Limb (tissue), 2 donors: ENCODE data around the gene GRIK2.
"Not testable (repeated sequence)": the region's sequence is repeated elsewhere in the genome, so short reads cannot be mapped to it uniquely, and the experiment has no call there.

Experiments used
- DNase-seq, 2 donors: peaks; one replicate each; pipeline ENCODE4 v3.0.0-alpha.2; 2016; ENCODE audit errors: extremely low spot score in 2 of 2

Gene GRIK2

DNA sequence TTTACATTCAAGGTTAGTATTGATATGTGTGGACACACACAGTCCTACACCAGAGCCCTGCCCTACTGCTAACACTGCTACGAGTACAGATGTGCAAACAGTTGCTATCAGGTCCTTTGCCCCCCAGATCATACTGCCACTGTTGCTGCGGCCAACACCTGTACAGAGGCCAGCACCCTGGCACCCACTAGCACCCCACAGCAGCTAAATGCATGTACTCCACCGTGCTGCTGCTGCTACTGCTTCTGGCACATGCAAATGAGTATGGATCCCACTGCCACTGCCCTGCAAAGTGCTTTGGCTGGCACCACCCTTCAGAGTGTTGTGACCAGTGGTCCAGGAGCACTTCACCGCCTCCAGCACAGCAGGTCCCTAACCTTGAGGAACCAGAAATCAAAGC, 621.9 kb downstream of the GRIK2 start:
- no peak for DNase-seq

DNA sequence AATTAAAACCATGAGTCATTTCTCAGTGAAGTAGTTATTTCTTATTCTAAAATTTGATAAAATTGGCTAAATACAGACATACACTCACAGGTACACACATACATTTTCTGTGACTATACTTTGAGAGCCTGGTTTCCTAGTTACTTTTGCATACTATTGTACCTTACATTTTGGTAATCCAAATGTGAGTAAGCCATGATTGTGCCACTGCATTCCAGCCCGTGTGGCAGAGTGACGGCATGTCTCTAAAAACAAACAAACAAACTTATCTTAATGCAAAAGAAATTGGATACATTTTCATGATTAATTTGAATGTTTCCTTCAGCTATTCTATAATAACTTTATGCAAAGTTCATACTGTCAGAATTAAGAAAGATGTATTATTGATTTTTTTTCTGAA, 628.8 kb downstream of the GRIK2 start:
- DNase-seq, result no peak

DNA sequence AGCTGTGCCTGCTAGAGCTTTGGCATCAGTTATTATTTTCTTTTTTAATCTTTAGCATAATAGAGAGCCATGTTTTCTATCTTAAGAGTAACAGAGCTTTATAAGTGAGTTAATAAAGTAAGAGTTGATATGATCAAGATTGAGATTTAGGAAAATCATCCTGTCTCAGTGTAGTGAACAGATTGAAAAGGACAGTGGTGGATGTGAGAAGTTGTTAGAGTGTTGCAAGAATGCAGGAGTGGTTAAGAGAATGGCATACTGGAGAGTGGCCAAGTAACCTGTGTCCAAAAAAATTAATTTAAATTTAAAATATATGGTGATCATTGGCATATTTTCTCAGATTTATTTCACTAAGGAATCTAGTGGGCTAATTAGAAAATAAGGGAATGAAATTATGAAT, 629.3 kb downstream of the GRIK2 start:
- DNase-seq, result no peak

DNA sequence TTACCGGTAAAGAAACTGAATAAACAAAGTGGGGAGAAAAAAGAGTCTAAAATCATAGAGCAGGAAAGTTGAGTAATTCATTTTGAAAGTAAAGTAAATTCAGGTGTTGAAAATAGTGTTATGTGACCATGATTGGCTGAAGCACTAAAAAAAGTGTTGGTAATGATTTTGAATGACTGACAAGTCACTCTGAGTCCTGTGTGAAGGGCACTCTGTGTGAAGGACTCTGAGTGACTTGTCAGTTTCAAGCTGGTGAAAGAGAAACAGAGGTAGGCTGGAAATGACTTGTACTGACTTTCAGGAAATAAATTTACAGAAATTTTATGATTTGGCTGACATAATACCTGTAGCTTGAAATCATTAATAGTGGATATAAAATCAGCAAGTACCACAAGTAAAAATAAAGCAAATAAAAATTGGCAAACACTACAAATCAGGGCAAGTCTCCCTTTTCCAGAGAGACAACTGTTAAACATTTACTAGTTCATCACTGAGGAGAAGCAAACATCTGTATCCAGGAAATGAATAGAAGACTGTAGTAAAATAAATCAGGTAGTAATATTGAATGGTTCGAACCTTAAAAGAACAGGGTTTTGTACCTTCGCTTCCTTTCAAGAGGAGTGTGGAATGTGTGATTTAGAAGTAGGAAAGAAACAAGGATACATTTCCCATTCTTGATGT, 630.6 kb downstream of the GRIK2 start:
- DNase-seq, result no peak

DNA sequence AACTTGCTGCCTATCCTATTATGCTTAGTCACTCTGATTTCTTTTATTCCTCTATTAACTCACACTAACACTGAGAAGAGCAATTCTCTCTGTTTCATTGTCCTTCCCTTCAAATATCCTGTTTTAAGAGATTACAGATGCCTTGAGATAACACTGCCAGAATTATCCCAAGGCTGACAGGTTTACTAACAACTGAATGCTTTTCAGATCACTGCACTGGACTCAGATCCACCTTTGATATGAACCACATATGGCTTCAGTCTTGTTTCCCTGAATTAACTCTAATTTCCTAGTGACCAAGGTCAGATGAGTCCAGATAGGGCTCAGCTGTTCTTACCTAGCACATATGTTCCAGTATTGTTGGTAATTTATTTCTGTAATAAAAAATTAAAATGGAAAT, 633.1 kb downstream of the GRIK2 start:
- DNase-seq, result no peak

DNA sequence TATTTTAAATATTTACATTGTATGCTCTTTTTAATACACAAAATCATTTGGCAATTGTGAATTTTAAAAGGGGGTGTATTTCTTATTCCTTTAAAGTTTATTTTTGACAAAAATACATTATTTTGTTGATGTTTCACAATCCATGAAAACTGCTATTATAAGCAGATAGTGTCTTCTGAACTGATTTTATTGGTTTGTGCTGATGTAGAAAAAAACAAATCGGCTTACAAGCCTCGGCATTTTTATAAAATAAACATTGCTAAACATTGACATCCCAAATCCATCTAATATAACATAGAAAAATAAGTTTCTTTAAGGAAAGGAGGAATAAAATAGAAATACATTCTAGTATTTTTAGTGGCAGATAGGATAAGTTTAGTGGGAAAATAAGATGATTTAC, 634.7 kb downstream of the GRIK2 start:
- no peak for DNase-seq

DNA sequence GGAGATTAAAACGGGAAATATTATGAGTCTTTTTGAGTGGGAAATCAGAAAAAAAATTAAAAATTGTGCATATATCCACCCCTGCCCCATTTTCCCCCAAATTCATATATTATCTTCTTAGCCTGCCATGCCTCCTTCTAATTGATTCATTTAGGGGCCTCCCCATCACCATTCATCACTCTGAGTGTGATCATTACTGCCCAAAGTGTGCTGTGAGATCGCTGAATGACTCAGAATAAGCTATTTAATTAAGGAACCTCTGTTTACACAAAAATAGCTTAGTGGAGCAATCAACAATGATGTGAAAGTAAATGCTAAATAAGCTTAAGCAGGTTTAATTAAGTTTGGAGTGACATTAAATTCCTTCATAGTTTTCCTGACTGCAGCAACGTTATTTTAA, 645.5 kb downstream of the GRIK2 start:
- no peak for DNase-seq

DNA sequence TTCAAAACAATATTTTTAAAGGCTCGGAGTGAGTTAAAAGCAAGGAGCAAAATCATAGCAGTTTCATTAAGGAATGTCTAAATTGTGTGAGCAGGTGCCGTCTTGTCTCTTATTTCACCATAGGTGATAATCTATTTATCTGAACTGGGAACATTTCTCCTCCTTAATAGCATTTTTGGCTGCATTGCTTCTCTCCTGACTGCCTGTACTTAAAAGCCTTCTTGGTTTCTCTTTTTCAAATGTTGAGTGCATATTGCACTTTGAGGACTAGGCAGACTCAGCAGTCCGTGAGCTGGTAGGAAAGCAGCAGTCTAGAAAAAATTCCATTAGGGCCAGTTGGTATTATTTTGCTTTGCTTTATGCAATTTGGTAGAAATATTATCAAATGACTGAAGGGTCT, 645.9 kb downstream of the GRIK2 start:
- DNase-seq, result no peak

DNA sequence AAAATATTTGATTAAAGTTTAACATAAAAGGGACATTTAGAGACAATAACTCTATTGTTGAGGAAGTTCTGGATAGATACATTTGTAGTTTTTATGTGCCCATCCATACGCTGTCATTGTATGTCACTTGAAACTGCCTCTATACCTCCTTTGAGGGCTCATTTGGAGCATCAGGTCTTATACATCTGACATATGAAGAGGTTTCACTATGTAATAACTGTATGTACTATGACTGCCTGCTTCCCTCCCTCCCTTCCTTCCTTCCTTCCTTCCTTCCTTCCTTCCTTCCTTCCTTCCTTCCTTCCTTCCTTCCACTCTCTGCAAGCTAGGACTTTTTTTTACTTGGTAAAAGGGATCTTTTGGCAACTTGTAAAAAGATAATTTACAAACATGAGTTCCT, 657.5 kb downstream of the GRIK2 start:
- DNase-seq, result no peak

DNA sequence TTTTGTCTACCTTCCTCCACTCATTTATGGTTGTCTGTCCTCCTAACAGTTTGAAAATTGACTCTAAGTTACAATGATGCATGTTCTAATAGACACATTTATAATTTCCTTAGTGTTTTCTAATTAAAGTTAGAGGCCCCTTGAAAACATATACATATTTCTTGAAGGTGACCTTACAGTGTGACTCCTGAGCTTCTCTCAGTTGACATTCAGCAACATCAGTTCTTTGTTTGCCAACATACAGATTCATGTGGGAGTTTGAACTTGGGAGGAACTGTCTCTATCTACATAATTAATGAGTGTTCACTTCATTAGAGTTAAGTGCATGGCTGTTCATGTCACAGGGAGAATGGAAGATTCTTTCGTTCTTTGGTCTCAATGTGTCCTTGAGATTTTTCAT, 658.2 kb downstream of the GRIK2 start:
- DNase-seq, result no peak

DNA sequence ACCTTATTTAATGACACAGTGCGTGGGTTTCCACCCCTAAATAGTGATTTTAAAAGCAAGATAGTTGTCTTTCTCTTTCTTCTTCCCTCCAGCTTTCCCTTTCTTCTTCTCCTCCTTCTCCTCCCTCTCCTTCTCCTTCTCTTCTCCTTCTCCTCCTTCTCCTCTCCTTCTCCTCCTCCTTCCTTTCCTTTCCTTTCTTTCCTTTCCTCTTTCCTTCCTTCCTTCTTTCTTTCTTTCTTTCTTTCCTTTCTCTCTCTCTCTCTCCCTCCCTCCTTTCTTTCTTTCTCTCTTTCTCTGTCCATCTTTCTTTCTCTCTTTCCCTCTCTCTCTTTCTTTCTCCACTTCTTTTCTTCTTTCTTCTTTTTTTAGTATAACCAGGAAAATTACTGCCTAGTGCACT, 670.6 kb downstream of the GRIK2 start:
- DNase-seq, result no peak

DNA sequence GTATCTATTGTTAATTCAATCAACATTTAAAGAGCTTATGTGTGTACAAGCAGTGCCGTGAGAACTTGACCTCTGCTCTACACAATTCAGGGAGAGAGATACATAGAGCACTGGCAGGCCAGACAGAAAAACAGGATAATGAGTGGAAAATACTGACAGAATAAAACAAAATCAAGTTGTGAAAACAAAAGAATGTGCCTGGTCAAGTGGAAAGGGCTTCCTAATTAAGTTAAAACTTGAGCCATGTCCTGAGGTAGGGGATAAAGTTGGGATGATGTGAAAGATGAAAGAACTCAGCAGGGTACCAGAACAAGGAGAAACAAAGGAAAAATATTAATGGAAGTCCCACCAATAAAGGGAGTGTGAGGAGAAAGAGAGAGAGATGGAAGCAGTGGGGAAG, 672.8 kb downstream of the GRIK2 start:
- no peak for DNase-seq

DNA sequence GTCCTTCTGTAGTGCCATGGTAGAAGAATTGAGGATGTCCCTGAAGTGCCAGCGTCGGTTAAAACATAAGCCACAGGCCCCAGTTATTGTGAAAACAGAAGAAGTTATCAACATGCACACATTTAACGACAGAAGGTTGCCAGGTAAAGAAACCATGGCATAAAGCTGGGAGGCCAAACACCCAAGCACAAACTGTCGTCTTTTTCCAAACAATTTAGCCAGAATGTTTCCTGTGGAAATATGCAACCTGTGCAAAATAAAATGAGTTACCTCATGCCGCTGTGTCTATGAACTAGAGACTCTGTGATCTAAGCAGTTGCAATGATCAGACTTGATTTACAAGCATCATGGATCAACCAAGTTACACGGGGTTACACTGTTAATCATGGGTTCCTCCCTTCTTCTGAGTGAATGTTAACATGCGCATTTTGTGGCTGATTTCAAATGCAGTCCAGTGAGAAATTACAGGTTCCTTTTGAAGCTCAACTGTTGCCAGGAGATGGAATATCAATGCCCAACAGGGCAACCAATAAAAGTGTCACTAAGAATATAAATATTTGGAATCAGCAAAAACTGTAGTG, 674.9 kb downstream of the GRIK2 start:
- no peak for DNase-seq

DNA sequence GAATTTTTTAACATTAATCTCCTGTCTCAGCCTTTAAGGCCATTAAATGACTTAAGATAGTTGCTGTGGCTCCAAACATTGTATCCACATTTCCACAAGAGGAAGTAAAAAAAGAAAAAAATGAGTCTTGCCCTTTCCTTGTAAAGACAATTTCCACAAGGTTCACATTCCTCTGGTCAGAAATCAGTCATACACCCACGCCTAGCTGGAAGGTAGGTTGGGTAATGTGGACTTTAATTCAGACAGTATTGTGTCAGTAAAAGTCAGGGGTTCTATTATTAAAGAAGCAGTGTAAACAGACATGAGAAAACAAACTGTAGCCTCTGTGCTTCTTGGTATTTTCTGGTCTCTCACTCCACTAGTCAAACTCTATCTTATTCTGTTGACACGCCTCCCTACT, 682.0 kb downstream of the GRIK2 start:
- no peak for DNase-seq

DNA sequence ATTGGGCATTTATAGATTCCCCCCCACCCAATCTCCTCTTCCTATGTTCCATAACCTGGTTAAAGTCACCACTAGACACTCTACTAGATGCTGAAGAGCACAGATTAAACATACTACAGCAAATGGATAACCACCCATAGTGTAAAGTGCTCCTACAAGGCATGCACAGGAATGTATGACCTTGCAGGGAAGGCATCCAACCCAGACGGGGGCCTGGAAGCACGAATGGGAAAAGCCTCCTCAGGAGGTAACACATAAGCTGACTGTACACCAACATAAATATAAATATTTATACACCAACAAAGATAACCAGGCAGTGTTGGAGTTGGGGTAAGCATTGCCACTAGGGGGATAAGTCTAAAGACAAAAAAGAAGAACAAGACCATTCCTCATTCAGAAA, 691.7 kb downstream of the GRIK2 start:
- DNase-seq, result no peak

DNA sequence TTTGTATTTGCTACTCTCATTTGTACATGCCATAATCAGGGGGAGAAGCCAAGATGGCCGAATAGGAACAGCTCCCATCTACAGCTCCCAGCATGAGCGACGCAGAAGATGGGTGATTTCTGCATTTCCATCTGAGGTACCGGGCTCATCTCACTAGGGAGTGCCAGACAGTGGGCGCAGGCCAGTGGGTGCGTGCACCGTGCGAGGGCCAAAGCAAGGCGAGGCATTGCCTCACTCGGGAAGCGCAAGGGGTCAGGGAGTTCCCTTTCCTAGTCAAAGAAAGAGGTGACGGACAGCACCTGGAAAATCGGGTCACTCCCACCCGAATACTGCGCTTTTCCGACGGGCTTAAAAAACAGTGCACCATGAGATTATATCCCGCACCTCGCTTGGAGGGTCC, 694.7 kb downstream of the GRIK2 start:
- not testable (repeated sequence) for DNase-seq

DNA sequence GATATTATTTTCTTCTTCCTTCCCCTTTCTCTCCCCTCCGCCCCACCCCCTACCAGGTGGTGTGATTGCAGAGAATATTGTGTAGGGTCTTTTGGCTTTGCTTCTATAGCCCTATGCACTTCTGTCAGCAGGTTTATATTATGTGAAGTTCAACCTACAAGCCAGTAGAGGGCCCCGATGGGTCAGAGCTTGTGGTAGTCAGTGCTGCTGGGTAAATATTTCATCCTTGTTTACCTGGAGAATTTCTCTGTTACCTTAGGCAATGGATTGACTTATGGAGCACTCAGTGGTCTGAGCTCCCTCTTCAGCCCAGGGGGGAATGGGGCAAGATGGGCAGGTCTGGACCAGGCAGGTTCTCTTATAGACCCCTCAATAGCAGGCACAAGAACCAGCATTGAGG, 720.9 kb downstream of the GRIK2 start:
- DNase-seq, result no peak

DNA sequence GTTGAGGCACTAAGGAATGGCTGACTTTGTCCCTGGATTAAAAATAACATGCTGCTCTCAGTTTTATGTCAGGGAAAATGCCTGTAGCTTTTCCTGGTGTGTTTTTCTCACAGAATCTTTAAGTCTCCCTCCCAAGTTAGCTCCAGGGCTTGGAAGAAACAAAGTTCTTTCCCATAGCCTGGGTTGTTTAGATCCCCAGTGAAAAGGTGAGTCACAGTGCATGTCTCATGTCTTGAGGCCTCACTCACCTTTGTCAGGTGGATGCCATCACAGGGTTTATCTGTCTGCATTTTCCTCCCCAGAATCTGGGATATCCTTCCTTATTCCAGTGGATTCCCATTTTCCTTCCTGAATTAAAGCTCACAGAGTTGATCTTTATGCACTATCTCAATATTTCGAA, 722.4 kb downstream of the GRIK2 start:
- no peak for DNase-seq

DNA sequence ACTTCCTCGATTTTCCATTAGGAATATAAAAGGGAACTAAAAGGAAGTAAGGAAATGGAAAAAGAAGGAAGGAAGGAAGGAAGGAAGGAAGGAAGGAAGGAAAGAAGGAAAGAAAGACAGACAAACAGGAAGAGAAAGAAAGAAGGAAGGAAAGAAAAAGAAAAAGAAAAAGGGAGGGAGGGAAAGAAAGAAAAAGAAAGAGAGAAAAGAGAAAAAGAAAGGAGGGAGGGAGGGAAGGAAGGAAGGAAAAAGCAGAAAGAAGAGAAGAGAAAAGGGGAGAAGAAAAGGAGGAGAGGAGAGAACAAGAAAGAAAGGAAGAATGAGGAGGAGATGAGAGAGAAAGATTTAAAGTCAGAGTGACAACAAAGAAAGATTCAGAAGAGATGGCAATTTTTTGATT, 724.5 kb downstream of the GRIK2 start:
- no peak for DNase-seq
